Measurements from ENCODE around the gene UCP3.

DNA sequence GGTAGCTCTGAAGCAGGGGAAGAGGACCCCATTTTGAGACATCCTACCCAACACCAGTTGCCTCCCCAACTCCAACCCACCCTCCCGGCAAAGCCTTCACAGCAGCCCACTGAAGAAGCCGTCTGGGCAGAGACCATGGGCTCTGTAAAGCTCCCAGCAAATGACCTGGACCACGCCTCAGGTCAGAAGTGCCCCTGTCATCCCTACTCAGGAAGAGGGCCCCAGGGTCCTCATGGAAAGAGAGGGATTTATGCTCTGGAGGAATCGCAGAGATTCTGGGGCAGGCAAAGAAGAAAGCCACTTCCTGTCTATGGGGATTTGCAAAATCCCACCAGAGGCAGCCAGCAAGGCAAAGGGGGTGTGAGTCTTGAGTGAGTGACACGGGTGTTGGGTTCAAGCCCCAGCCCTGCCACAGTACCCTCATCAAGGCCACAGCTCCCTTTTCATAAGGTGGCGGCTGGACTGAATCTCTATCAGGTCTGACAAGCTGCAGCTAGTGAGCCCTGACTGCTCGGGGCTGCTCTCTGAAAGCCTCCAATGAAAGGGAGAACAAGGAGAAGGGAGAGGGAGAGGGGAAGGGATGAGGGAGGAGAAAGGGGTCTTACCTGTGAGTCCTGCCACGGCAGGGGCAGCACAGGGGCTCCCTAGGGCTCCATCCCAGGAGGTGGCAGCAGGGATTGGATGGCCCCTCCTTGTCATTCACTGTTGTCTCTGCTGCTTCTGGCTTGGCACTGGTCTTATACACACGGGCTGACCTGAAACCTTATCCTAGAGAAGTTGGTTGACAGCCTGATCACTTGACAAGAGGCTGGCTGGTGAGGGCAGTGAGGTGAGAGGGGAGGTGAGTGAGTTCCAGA, at the start of gene UCP3:
- TF ChIP-seq EZH2phosphoT487 (IDR thresholded peaks at IDR 0.05; ENCODE audit: low read depth) = no peak
- no peak for TF ChIP-seq CTCF (IDR thresholded peaks at IDR 0.05; ENCODE audit: low read depth, low read length)
